GM12873 (cell line): ENCODE measurements around the gene SHISA6.

Experiments
- CTCF ChIP-seq: IDR thresholded peaks from 2 replicates; pipeline ENCODE4 v1.5.1; 2012; ENCODE audit warnings: low read depth, mild to moderate bottlenecking, moderate library complexity, low read length, control low read depth; ENCODE audit not compliant: insufficient read depth; ENCODE audit errors: missing control alignments

SHISA6 gene

GRCh38 chr17:11389583-11389982, 148.6 kb downstream of the SHISA6 start:
- no peak for TF ChIP-seq CTCF

- TF ChIP-seq CTCF: no peak
Measured at GRCh38 chr17:11391134-11391533, 150.1 kb downstream of the SHISA6 start.

- no peak for TF ChIP-seq CTCF
Measured at GRCh38 chr17:11404431-11405276, 163.6 kb downstream of the SHISA6 start.

GRCh38 chr17:11406716-11407115, 165.7 kb downstream of the SHISA6 start:
- TF ChIP-seq CTCF: no peak

GRCh38 chr17:11412654-11413053, 171.6 kb downstream of the SHISA6 start:
- no peak for TF ChIP-seq CTCF

GRCh38 chr17:11418342-11418741, 177.3 kb downstream of the SHISA6 start:
- no peak for TF ChIP-seq CTCF

GRCh38 chr17:11430751-11431150, 189.7 kb downstream of the SHISA6 start:
- no peak for TF ChIP-seq CTCF

- no peak for TF ChIP-seq CTCF
Measured at GRCh38 chr17:11438673-11439072, 197.7 kb downstream of the SHISA6 start.
